B cell (primary cell): ENCODE results near the gene ETV2. TPM values are rescaled to one million over a fixed set of nuclear protein-coding genes. Genes with fewer than 3 reads are reported as not detected.

Experiments used
- ATAC-seq: fragments of 200-7000 bp; cut with Tn5 transposase; one replicate; pipeline ENCODE4 v1.10.0; 2021; ENCODE audit warnings: low read depth, mild to moderate bottlenecking, moderate number of reproducible peaks, moderate library complexity
- CTCF ChIA-PET: fragments of 350-600 bp; sonication (Branson Sonifier 250); formaldehyde crosslinking; loops from one replicate; lab custom pipeline; 2021; ENCODE audit warnings: antibody characterized with exemption, inconsistent platforms; lab: Charles Lee
- POLR2A ChIA-PET: fragments of 350-600 bp; sonication (Branson Sonifier 250); formaldehyde crosslinking; loops from one replicate; lab custom pipeline; 2021; ENCODE audit warnings: antibody characterized with exemption; lab: Charles Lee
- DNase-seq: peaks from one replicate; pipeline ENCODE4 v3.0.0; 2013
- H2AFZ ChIP-seq: 2 replicates; pipeline ENCODE4 v1.6.1; 2012; ENCODE audit warnings: mild to moderate bottlenecking, low read depth, low read length; ENCODE audit not compliant: insufficient read depth, poor library complexity, severe bottlenecking
- H3K27ac ChIP-seq, 2 donors: 1 replicate in 1 of 2; 2 replicates in 1 of 2; pipeline ENCODE4 v1.5.1; 2012 to 2013; ENCODE audit warnings: low read length in 2 of 2, mild to moderate bottlenecking in 2 of 2, moderate library complexity in 1 of 2
- H3K27me3 ChIP-seq, 4 experiments: fragments of 200-600 bp in 1 of 4; sonication (generic) in 1 of 4; replicated peaks in 1 of 4; 1 replicate in 2 of 4; 2 replicates in 2 of 4; pipeline versions ENCODE4 v1.6.1 to v1.7.0; 2013 to 2016; ENCODE audit warnings: low read length in 3 of 4, mild to moderate bottlenecking in 2 of 4, mixed read lengths in 1 of 4, moderate library complexity in 1 of 4; ENCODE audit not compliant: insufficient read depth in 4 of 4, control insufficient read depth in 3 of 4; ENCODE audit errors: control extremely low read depth in 1 of 4
- H3K36me3 ChIP-seq, 2 experiments: replicated peaks in 1 of 2; 1 replicate in 1 of 2; 2 replicates in 1 of 2; pipeline versions ENCODE4 v1.6.1 to v1.7.1; 2013; ENCODE audit warnings: low read length in 1 of 2; ENCODE audit not compliant: insufficient read depth in 2 of 2, control insufficient read depth in 1 of 2; ENCODE audit errors: control extremely low read depth in 1 of 2, extremely low read depth in 1 of 2
- H3K4me1 ChIP-seq, 2 donors: fragments of 200-600 bp in 1 of 2; sonication (generic) in 1 of 2; 1 replicate in 1 of 2; 2 replicates in 1 of 2; pipeline versions ENCODE4 v1.5.1 to v1.6.1; 2013 to 2017; ENCODE audit warnings: low read length in 2 of 2; ENCODE audit not compliant: control insufficient read depth in 2 of 2, insufficient read depth in 2 of 2
- H3K4me2 ChIP-seq: replicated peaks from 2 replicates; pipeline ENCODE3; 2012; ENCODE audit warnings: mild to moderate bottlenecking, low read depth, low read length; ENCODE audit not compliant: poor library complexity, severe bottlenecking
- H3K4me3 ChIP-seq, 5 experiments: fragments of 200-600 bp in 1 of 5; sonication (generic) in 1 of 5; 1 replicate in 3 of 5; 2 replicates in 2 of 5; pipeline versions ENCODE4 v1.5.1 to v1.7.0; 2011 to 2016; ENCODE audit warnings: low read length in 4 of 5, mild to moderate bottlenecking in 4 of 5, low read depth in 2 of 5, control low read depth in 1 of 5, moderate library complexity in 1 of 5; ENCODE audit not compliant: insufficient read depth in 1 of 5; ENCODE audit errors: control extremely low read depth in 1 of 5, extremely low read depth in 1 of 5
- H3K79me2 ChIP-seq: fragments of 200-600 bp; sonication (generic); one replicate; pipeline ENCODE4 v1.6.0; 2016; ENCODE audit warnings: low read length; ENCODE audit not compliant: control insufficient read depth, insufficient read depth
- H3K9ac ChIP-seq: fragments of 200-600 bp; sonication (generic); 2 replicates; pipeline ENCODE4 v1.6.1; 2017; ENCODE audit warnings: mild to moderate bottlenecking, low read length, moderate library complexity
- H3K9me3 ChIP-seq, 3 donors: one replicate each; pipeline versions ENCODE4 v1.6.1 to v1.7.1; 2013; ENCODE audit warnings: low read length in 2 of 3; ENCODE audit not compliant: control insufficient read depth in 2 of 3, insufficient read depth in 1 of 3; ENCODE audit errors: control extremely low read depth in 1 of 3
- H4K20me1 ChIP-seq: 2 replicates; pipeline ENCODE4 v1.6.0; 2012; ENCODE audit warnings: mild to moderate bottlenecking, low read length; ENCODE audit not compliant: insufficient read depth, control insufficient read depth, poor library complexity, severe bottlenecking
- H3K27ac Mint-ChIP-seq: one replicate; pipeline ENCODE4 v1.8.0; 2021; ENCODE audit warnings: mixed read lengths
- H3K27me3 Mint-ChIP-seq: one replicate; pipeline ENCODE4 v1.8.0; 2021; ENCODE audit warnings: mixed read lengths
- H3K4me1 Mint-ChIP-seq: one replicate; pipeline ENCODE4 v1.8.0; 2021; ENCODE audit warnings: mixed read lengths
- H3K4me3 Mint-ChIP-seq: one replicate; pipeline ENCODE4 v1.8.0; 2021; ENCODE audit warnings: mixed read lengths
- H3K9me3 Mint-ChIP-seq: one replicate; pipeline ENCODE4 v1.8.0; 2022; ENCODE audit warnings: mixed read lengths; ENCODE audit not compliant: insufficient read depth
- CTCF ChIP-seq: fragments of 200-600 bp; IDR thresholded peaks from one replicate; pipeline ENCODE4 v1.8.0; 2022; ENCODE audit warnings: antibody characterized with exemption, mild to moderate bottlenecking
- EZH2 ChIP-seq: IDR thresholded peaks from 2 replicates; pipeline ENCODE4 v1.6.1; 2012; ENCODE audit warnings: borderline replicate concordance, low read depth, mild to moderate bottlenecking, moderate library complexity, low read length; ENCODE audit not compliant: insufficient read depth, poor library complexity, severe bottlenecking
- WGBS: methylation state at CpG from one replicate; pipeline ENCODE4 v1.1.5; 2013; ENCODE audit warnings: missing lambda C conversion rate; ENCODE audit not compliant: insufficient coverage; 5-methylcytosine and 5-hydroxymethylcytosine counted together
- intact Hi-C: fragments of 100-400 bp; cut with micrococcal nuclease; formaldehyde crosslinking; loops from one replicate; pipeline ENCODE4 v1.10.0; 2022
- polyA plus RNA-seq: library from polyadenylated mRNA; depleted of rRNA; stranded (reverse); fragments of >200 nt; gene quantifications from 2 replicates; pipeline ENCODE4 v1.2.3, GENCODE V29; 2012
- total RNA-seq, 2 donors: library from RNA; stranded (reverse); fragments of 120-200 nt in 1 of 2; gene quantifications; 1 replicate in 1 of 2; 2 replicates in 1 of 2; pipeline versions ENCODE4 v1.2.3 to v1.2.4, GENCODE V29; 2013 to 2022

The ETV2 gene
- total and polyA plus RNA-seq, 2 donors (not counting 1 experiment from before 2014, with no cell fraction given) = 0.42 to 0.49 TPM

GRCh38 chr19:35692010-35692409 is 50.5 kb downstream of the ETV2 start:
- Histone ChIP-seq H3K36me3 (no peaks in the 10 kb centered on the region), H3K9ac (no peak overlapping the region), H3K4me3 (no peak overlapping the region), H3K9me3 (no peaks in the 10 kb centered on the region), H3K4me2 (no peak overlapping the region), H3K27me3 (no peaks in the 10 kb centered on the region), H4K20me1 (no peaks in the 10 kb centered on the region), H3K27ac (no peak overlapping the region), H2AFZ (no peak overlapping the region), H3K79me2 (no peaks in the 10 kb centered on the region), H3K4me1 (no peaks in the 10 kb centered on the region)
- WGBS = 96% methylated on average over 8 of the region's 11 CpGs
- Mint-ChIP-seq H3K27me3 (no peaks in the 10 kb centered on the region), H3K9me3 (no peaks in the 10 kb centered on the region), H3K4me3 (no peak overlapping the region), H3K27ac (no peak overlapping the region), H3K4me1 (no peaks in the 10 kb centered on the region)
- intact Hi-C loops = loop anchor here (2.0 to 5.0 kb wide), 2 partner anchors 49 to 65 kb away; partner anchors contain the start of genes HSPB6 and PROSER3
- ChIA-PET POLR2A (no interaction called here), CTCF (interaction anchor here (0.6 to 1.6 kb wide), 12 partner anchors 14 to 298 kb away, joined by 3 to 15 read pairs (median 6); partner anchors contain the start of gene LIN37)
- TF ChIP-seq EZH2 = no peak
- no peak for TF ChIP-seq CTCF
- DNase-seq (no peak), ATAC-seq (no peak)

- no peak for TF ChIP-seq CTCF
- TF ChIP-seq EZH2 = no peak
- no peak overlapping the region for H3K4me3 ChIP-seq
- no peaks in the 10 kb centered on the region for H3K9me3 ChIP-seq
- ChIA-PET CTCF (interaction anchor here (0.7 to 1.7 kb wide), 11 partner anchors 15 to 377 kb away, joined by 3 to 15 read pairs (median 6); partner anchors contain the start of genes IGFLR1 and LIN37), POLR2A (no interaction called here)
- no peak overlapping the region for H2AFZ ChIP-seq
- no peak overlapping the region for H3K9ac ChIP-seq
- DNase-seq (no peak), ATAC-seq (no peak)
- WGBS = 21% methylated on average over 3 of the region's 8 CpGs
- Mint-ChIP-seq H3K27ac (no peak overlapping the region), H3K27me3 (no peaks in the 10 kb centered on the region), H3K9me3 (no peaks in the 10 kb centered on the region), H3K4me3 (no peak overlapping the region), H3K4me1 (no peaks in the 10 kb centered on the region)
- no peaks in the 10 kb centered on the region for H3K36me3 ChIP-seq
- no peaks in the 10 kb centered on the region for H3K79me2 ChIP-seq
- H3K27ac ChIP-seq = no peak overlapping the region
- H3K4me1 ChIP-seq = no peaks in the 10 kb centered on the region
- H4K20me1 ChIP-seq = no peaks in the 10 kb centered on the region
- no peaks in the 10 kb centered on the region for H3K27me3 ChIP-seq
- intact Hi-C loops = loop anchor here (1.0 to 5.0 kb wide), 7 partner anchors 9 to 361 kb away; partner anchors contain the start of genes ARHGAP33, HSPB6, PROSER3 and THAP8
- no peak overlapping the region for H3K4me2 ChIP-seq
These were observed 51.9 kb downstream of the ETV2 start for GRCh38 chr19:35693422-35693821.
